Neuronal stem cell (in vitro differentiated cells): ENCODE data around the gene CLIC5.

Experiments
- DNase-seq: peaks from one replicate; pipeline ENCODE4 v3.0.0-alpha.2; 2013; ENCODE audit warnings: low spot score
- H2AFZ ChIP-seq: one replicate; pipeline ENCODE4 v1.6.1; 2013; ENCODE audit warnings: mild to moderate bottlenecking, low read length, inconsistent platforms
- H2AK5ac ChIP-seq: 2 replicates; pipeline ENCODE4 v1.6.1; 2013; ENCODE audit warnings: low read depth, mild to moderate bottlenecking, inconsistent platforms, low read length, moderate library complexity, mixed read lengths
- H2BK120ac ChIP-seq: 2 replicates; pipeline ENCODE4 v1.6.1; 2013; ENCODE audit warnings: low read depth, mild to moderate bottlenecking, inconsistent platforms, low read length, moderate library complexity, mixed read lengths
- H2BK12ac ChIP-seq: one replicate; pipeline ENCODE4 v1.6.1; 2013; ENCODE audit warnings: low read length, inconsistent platforms
- H2BK15ac ChIP-seq: 2 replicates; pipeline ENCODE4 v1.6.1; 2013; ENCODE audit warnings: mild to moderate bottlenecking, low read length, inconsistent platforms, mixed read lengths
- H2BK5ac ChIP-seq: one replicate; pipeline ENCODE4 v1.6.1; 2013; ENCODE audit warnings: inconsistent platforms, mild to moderate bottlenecking, low read length, moderate library complexity
- H3K14ac ChIP-seq: one replicate; pipeline ENCODE4 v1.6.1; 2013; ENCODE audit warnings: low read length, inconsistent platforms
- H3K18ac ChIP-seq: 2 replicates; pipeline ENCODE4 v1.6.1; 2013; ENCODE audit warnings: low read length, inconsistent platforms
- H3K23ac ChIP-seq: 2 replicates; pipeline ENCODE4 v1.6.1; 2013; ENCODE audit warnings: low read depth, mild to moderate bottlenecking, mixed read lengths, low read length, inconsistent platforms; ENCODE audit not compliant: poor library complexity
- H3K27ac ChIP-seq: replicated peaks from 3 replicates; pipeline ENCODE4 v1.5.1; 2013; ENCODE audit warnings: low read length, inconsistent platforms
- H3K27me3 ChIP-seq, 3 experiments: 2 replicates each; pipeline ENCODE4 v1.6.1; 2013; ENCODE audit warnings: low read length in 3 of 3, mild to moderate bottlenecking in 2 of 3, inconsistent platforms in 1 of 3, low read depth in 1 of 3, mixed read lengths in 1 of 3, moderate library complexity in 1 of 3; ENCODE audit not compliant: control insufficient read depth in 3 of 3, insufficient read depth in 3 of 3
- H3K36me3 ChIP-seq, 2 donors: replicated peaks in 1 of 2; 2 replicates each; pipeline ENCODE4 v1.6.1; 2013; ENCODE audit warnings: low read length in 2 of 2; ENCODE audit not compliant: control insufficient read depth in 2 of 2, insufficient read depth in 2 of 2
- H3K4ac ChIP-seq: 2 replicates; pipeline ENCODE4 v1.6.1; 2013; ENCODE audit warnings: inconsistent platforms, mild to moderate bottlenecking, low read length, moderate library complexity
- H3K4me1 ChIP-seq, 2 donors: 1 replicate in 1 of 2; 2 replicates in 1 of 2; pipeline ENCODE4 v1.6.1; 2013; ENCODE audit warnings: low read length in 2 of 2, low read depth in 1 of 2; ENCODE audit not compliant: control insufficient read depth in 2 of 2, insufficient read depth in 1 of 2
- H3K4me2 ChIP-seq: one replicate; pipeline ENCODE4 v1.6.1; 2013; ENCODE audit warnings: mild to moderate bottlenecking, low read length, inconsistent platforms; ENCODE audit not compliant: insufficient read depth, poor library complexity, severe bottlenecking
- H3K4me3 ChIP-seq, 2 donors: 2 replicates each; pipeline ENCODE4 v1.5.1; 2013; ENCODE audit warnings: low read length in 2 of 2, mild to moderate bottlenecking in 2 of 2, inconsistent platforms in 1 of 2, moderate library complexity in 1 of 2
- H3K79me1 ChIP-seq: one replicate; pipeline ENCODE4 v1.6.1; 2013; ENCODE audit warnings: low read depth, mild to moderate bottlenecking, inconsistent platforms, low read length, moderate library complexity
- H3K9ac ChIP-seq: one replicate; pipeline ENCODE4 v1.6.1; 2013; ENCODE audit warnings: mild to moderate bottlenecking, low read depth, low read length, inconsistent platforms; ENCODE audit not compliant: poor library complexity
- H3K9me3 ChIP-seq, 2 donors: replicated peaks in 1 of 2; 2 replicates each; pipeline versions ENCODE3 to v1.6.1; 2013; ENCODE audit warnings: low read length in 2 of 2, mild to moderate bottlenecking in 2 of 2, inconsistent platforms in 1 of 2, low read depth in 1 of 2, mixed read lengths in 1 of 2, moderate library complexity in 1 of 2; ENCODE audit not compliant: control insufficient read depth in 2 of 2, insufficient read depth in 1 of 2
- H4K8ac ChIP-seq: one replicate; pipeline ENCODE4 v1.6.1; 2013; ENCODE audit warnings: low read depth, mild to moderate bottlenecking, inconsistent platforms, low read length, moderate library complexity
- H4K91ac ChIP-seq: one replicate; pipeline ENCODE4 v1.6.1; 2013; ENCODE audit warnings: low read length, low read depth, mild to moderate bottlenecking, inconsistent platforms; ENCODE audit not compliant: poor library complexity
- WGBS, 2 donors: extraction: QIAGEN DNeasy Blood & Tissue Kit; methylation state at CpG; one replicate each; pipeline ENCODE4 v1.1.7; 2013; ENCODE audit warnings: missing lambda C conversion rate in 2 of 2, mixed read lengths in 1 of 2; ENCODE audit not compliant: insufficient read length in 2 of 2, insufficient replicate concordance in 1 of 2; ENCODE audit errors: extremely low coverage in 2 of 2; 5-methylcytosine and 5-hydroxymethylcytosine counted together

Gene CLIC5

DNA sequence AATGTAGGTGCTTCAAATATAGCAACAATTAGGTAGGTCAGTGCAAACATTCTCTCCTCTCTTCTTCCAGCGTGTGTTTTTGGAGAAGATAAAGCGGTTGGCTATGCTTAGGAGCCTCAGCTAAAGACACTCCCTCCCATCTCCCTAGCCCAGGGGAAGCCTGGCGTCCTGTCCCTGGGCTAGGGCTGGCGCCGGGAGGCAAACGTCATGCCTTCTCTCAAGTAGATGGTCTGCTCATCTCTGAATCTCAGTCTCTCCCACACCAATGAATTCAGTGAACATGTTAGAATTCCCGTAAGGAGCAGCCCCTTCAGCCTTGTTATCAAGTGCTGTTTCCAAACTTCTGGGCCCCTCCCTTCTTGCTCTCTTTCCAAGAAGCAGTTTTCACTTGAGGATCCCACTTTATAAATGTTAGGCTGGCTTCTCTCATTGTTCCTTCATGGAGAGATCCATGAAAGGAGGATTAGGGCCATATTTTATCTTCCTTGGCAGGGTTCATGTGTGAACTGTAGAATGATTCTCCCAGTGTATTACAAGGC lies 142.8 kb downstream of the CLIC5 start:
- Histone ChIP-seq H4K91ac (no peak overlapping the region), H3K23ac (no peak overlapping the region), H3K27me3 (peaks cover 0 to 4% (median 0%) of the 10 kb centered on the region in 3 experiments), H3K4me1 (no peaks in the 10 kb centered on the region), H3K4ac (no peak overlapping the region), H3K36me3 (no peaks in the 10 kb centered on the region), H2AK5ac (no peak overlapping the region), H3K4me3 (no peak overlapping the region), H2BK120ac (no peak overlapping the region), H2BK5ac (no peak overlapping the region), H3K4me2 (no peak overlapping the region), H3K18ac (peak overlapping the region; percentile 5), H3K9me3 (no peaks in the 10 kb centered on the region), H3K14ac (no peak overlapping the region), H3K27ac (no peak overlapping the region), H2AFZ (no peak overlapping the region), H3K9ac (no peak overlapping the region), H3K79me1 (no peaks in the 10 kb centered on the region), H2BK15ac (no peak overlapping the region), H4K8ac (no peak overlapping the region), H2BK12ac (no peak overlapping the region)
- WGBS, 2 donors, result no CpG with 5 or more reads among the region's 7 CpGs
- DNase-seq, result no peak

GRCh38 chr6:45870531-45870930 lies 145.1 kb downstream of the CLIC5 start:
- Histone ChIP-seq H4K8ac (no peak overlapping the region), H2BK12ac (no peak overlapping the region), H2AFZ (no peak overlapping the region), H3K18ac (no peak overlapping the region), H3K27me3 (peaks cover 0 to 4% (median 0%) of the 10 kb centered on the region in 3 experiments), H2BK15ac (no peak overlapping the region), H4K91ac (no peak overlapping the region), H3K14ac (no peak overlapping the region), H3K9me3 (no peaks in the 10 kb centered on the region), H2AK5ac (no peak overlapping the region), H3K9ac (no peak overlapping the region), H3K4ac (no peak overlapping the region), H3K27ac (no peak overlapping the region), H3K79me1 (no peaks in the 10 kb centered on the region), H3K4me2 (no peak overlapping the region), H3K4me3 (no peak overlapping the region), H3K4me1 (no peaks in the 10 kb centered on the region), H3K23ac (no peak overlapping the region), H2BK120ac (no peak overlapping the region), H3K36me3 (no peaks in the 10 kb centered on the region), H2BK5ac (no peak overlapping the region)
- DNase-seq, result no peak
- no CpG with 5 or more reads among the region's 4 CpGs for WGBS, 2 donors

DNA sequence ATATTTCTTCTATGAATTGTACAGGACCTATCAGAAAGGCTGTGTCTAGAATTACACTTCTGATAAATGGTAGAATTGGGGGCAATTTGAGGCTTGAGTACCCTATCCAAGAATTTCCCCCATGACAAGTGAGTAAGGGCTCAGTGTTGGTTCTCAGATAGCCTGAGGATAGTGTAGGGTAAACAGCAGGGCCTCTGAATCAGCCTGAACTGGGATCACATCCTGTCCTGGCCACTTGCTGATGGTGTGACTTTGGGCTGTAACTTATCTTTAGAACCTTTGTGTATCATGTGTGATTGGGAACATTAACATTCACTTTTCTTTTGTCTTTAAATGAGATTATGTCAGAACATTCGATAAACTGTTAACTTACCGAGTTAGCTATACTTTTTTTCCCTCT lies 151.0 kb downstream of the CLIC5 start:
- no peak for DNase-seq
- Histone ChIP-seq H3K4me3 (no peak overlapping the region), H3K79me1 (no peaks in the 10 kb centered on the region), H3K27ac (no peak overlapping the region), H2BK15ac (no peak overlapping the region), H2AFZ (no peak overlapping the region), H3K9ac (no peak overlapping the region), H4K91ac (no peak overlapping the region), H3K4me1 (no peaks in the 10 kb centered on the region), H2BK120ac (no peak overlapping the region), H3K4ac (no peak overlapping the region), H2BK5ac (no peak overlapping the region), H3K9me3 (no peaks in the 10 kb centered on the region), H3K36me3 (no peaks in the 10 kb centered on the region), H3K14ac (no peak overlapping the region), H3K18ac (no peak overlapping the region), H4K8ac (no peak overlapping the region), H2BK12ac (no peak overlapping the region), H3K4me2 (no peak overlapping the region), H2AK5ac (no peak overlapping the region), H3K23ac (no peak overlapping the region), H3K27me3 (no peaks in the 10 kb centered on the region)
- no CpG with 5 or more reads among the region's 2 CpGs for WGBS, 2 donors

DNA sequence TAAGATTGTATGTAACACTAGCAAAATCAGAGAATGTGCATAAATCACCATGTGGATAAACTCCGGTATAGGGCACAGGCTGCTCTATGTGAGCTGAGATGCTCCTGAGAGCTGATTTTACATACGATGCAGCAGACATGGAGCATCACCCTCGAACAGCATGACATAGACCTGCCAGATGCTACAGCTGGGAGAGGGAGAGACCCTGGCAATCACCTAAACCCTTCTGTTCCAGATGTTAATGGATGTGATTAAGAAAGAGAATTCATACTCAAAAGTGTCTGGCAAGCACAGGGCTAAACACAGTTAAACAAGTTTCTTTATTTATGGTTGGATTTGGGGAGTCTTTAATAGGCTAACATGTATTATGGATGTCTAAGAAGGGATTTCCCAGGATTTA lies 157.0 kb downstream of the CLIC5 start:
- Histone ChIP-seq H2AFZ (no peak overlapping the region), H3K36me3 (no peaks in the 10 kb centered on the region), H2AK5ac (no peak overlapping the region)

More for the DNA sequence above, 157.0 kb downstream of the CLIC5 start:
- H3K27me3 ChIP-seq, result no peaks in the 10 kb centered on the region
- H3K14ac ChIP-seq, result no peak overlapping the region
- H3K4me3 ChIP-seq, result no peak overlapping the region
- no peak overlapping the region for H3K18ac ChIP-seq
- H3K79me1 ChIP-seq, result no peaks in the 10 kb centered on the region
- no peak overlapping the region for H3K23ac ChIP-seq
- no peak overlapping the region for H4K8ac ChIP-seq
- H3K9me3 ChIP-seq, result no peaks in the 10 kb centered on the region
- H3K9ac ChIP-seq, result no peak overlapping the region
- H4K91ac ChIP-seq, result no peak overlapping the region
- no peak overlapping the region for H2BK120ac ChIP-seq
- no peak overlapping the region for H2BK5ac ChIP-seq
- no peak for DNase-seq
- H3K4ac ChIP-seq, result no peak overlapping the region
- no peak overlapping the region for H3K4me2 ChIP-seq
- no peak overlapping the region for H2BK15ac ChIP-seq
- WGBS, 2 donors, result no CpG with 5 or more reads among the region's 3 CpGs
- no peak overlapping the region for H3K27ac ChIP-seq
- H3K4me1 ChIP-seq, result no peaks in the 10 kb centered on the region
- no peak overlapping the region for H2BK12ac ChIP-seq
